Activated T-helper 1 cell treated with anti-CD3 and anti-CD28 coated beads, Interleukin-12 subunit alpha, Interleukin-12 subunit beta, Interleukin-2, Interleukin-4 antibody, amounts not matched to agents 30 ng/mL and 10 ng/mL and 1 ng/mL, durations not matched to agents 14 hours and 24 hours and 36 hours (primary cell): Measurements from ENCODE around the gene TEAD1. TPM values are rescaled to one million over a fixed set of nuclear protein-coding genes. Genes with fewer than 3 reads are reported as not detected.
"Not testable (repeated sequence)": the region's sequence is repeated elsewhere in the genome, so short reads cannot be mapped to it uniquely, and the experiment has no call there.

Source experiments
- DNase-seq: peaks from one replicate; pipeline ENCODE4 v3.0.0; 2021; ENCODE audit warnings: low spot score
- H3K27ac Mint-ChIP-seq: one replicate; pipeline ENCODE4 v1.8.0; 2021; ENCODE audit warnings: mild to moderate bottlenecking, mixed read lengths
- H3K27me3 Mint-ChIP-seq: one replicate; pipeline ENCODE4 v1.8.0; 2022; ENCODE audit warnings: mild to moderate bottlenecking, moderate library complexity, mixed read lengths; ENCODE audit not compliant: insufficient read depth
- H3K36me3 Mint-ChIP-seq: one replicate; pipeline ENCODE4 v1.8.0; 2021; ENCODE audit warnings: low read depth, mixed read lengths
- H3K4me1 Mint-ChIP-seq: one replicate; pipeline ENCODE4 v1.8.0; 2021; ENCODE audit warnings: low read depth, mixed read lengths
- H3K4me3 Mint-ChIP-seq: one replicate; pipeline ENCODE4 v1.8.0; 2021; ENCODE audit warnings: mild to moderate bottlenecking, moderate library complexity, mixed read lengths
- H3K9me3 Mint-ChIP-seq: one replicate; pipeline ENCODE4 v1.8.0; 2021; ENCODE audit warnings: mixed read lengths
- intact Hi-C: fragments of 100-400 bp; cut with micrococcal nuclease; formaldehyde crosslinking; loops from one replicate; pipeline ENCODE4 v1.15.1; 2024
- total RNA-seq: library from RNA; stranded (reverse); gene quantifications from 2 replicates; pipeline ENCODE4 v1.2.3, GENCODE V29; 2022

TEAD1 gene
- total RNA-seq, 1 donor from 2014 or later = 0.41 TPM

DNA sequence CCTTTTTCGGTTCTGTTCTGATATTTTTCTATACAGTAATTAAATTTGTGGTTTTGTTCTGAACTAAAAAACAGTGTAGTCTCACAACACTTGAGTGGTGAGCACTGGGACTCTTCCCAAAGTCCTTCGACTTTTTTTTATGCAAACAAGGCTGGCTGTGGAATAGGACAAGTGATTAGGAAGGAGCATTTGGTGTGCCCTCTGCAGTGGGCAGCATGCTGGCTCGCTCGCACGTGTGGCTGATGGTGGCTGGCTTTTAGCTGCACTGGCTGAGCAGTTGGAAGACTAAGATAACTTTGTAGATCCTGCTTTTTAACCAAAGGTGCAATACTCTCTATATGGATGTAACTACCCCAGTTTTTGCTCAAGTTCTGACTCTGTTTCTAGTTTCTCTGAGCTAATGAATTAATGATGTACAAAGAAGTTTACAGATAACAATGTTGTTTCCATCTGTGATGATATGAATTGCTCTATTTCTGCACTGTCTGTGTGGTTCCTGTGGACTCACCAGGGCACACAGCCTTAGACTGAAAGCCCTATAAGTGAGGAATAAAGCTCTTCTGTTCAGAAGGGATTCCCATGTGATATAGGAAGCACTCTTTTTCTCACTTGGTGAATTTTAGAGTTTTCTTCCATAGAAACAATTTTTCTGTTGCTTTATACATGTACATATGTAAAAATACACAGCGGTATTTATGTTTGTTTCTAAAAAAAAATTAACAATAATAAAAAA is 191.8 kb downstream of the TEAD1 start:
- Mint-ChIP-seq H3K4me1 (peaks cover 8% of the 10 kb centered on the region), H3K9me3 (no peaks in the 10 kb centered on the region), H3K27me3 (peaks cover 49% of the 10 kb centered on the region), H3K27ac (no peak overlapping the region), H3K36me3 (no peaks in the 10 kb centered on the region), H3K4me3 (no peak overlapping the region)
- intact Hi-C loops = no loop called here
- DNase-seq = no peak

DNA sequence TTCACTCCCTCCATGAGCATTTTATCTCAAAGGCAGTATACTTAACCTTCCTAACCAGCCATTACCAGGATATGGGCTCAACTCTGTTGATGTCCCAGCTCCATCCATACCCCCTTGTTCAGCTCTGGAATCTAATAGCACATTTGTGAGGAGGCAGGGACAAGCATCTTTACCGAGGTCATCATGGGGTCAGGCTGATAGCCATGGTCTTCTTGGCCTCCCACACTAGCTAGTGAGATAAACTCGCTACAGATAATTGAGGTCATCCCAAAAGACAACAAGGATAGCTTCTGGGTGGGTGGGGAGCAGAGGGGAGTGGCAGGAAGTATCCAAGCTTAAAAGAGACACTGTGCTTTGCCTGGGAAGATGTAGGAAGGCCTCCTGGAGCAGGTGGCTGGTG is 193.3 kb downstream of the TEAD1 start:
- H3K9me3 Mint-ChIP-seq = no peaks in the 10 kb centered on the region
- no peak for DNase-seq
- no peaks in the 10 kb centered on the region for H3K36me3 Mint-ChIP-seq
- peaks cover 8% of the 10 kb centered on the region for H3K4me1 Mint-ChIP-seq
- H3K27me3 Mint-ChIP-seq = peaks cover 44% of the 10 kb centered on the region
- H3K27ac Mint-ChIP-seq = no peak overlapping the region
- intact Hi-C loops = no loop called here
- no peak overlapping the region for H3K4me3 Mint-ChIP-seq

DNA sequence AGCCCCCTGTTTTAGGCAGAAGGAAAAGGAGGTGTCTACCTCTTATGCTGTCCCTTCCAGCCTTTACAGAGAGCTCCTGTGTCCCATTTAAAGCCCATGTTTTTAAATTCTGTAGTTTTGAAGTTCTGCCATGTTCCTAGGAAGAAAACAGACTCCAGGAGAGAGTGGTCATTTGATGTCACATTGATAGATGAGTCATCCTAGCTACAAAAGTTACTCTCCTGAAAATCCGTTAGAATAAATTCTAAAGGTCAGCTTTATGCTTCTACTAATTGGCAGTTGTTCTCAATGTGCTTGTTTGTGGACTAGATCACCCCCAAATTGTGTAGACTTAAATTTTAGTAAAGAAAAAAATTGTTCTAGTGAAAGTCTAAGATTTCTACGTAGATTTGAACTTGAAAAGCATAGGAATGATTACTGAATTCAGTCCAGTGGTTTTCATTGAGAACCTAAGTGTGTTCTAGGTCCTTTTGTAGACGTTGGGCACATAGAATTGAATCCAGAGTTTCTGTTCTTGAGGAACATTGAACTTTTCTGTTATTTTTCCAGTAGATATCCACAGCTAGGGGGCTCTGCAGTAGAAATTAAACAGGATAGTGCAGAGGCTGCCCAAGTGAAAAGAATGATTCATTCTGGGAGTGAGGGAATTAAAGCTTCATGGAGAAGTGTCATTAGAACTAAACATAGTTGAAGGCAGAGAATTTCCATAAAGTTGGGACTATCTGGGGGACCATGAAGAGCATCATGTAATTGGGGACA is 194.3 kb downstream of the TEAD1 start:
- Mint-ChIP-seq H3K9me3 (no peaks in the 10 kb centered on the region), H3K27me3 (peaks cover 35% of the 10 kb centered on the region), H3K4me3 (no peak overlapping the region), H3K36me3 (no peaks in the 10 kb centered on the region), H3K27ac (no peak overlapping the region), H3K4me1 (peaks cover 8% of the 10 kb centered on the region)
- no peak for DNase-seq
- intact Hi-C loops = no loop called here

GRCh38 chr11:12871241-12871640 is 197.0 kb downstream of the TEAD1 start:
- H3K36me3 Mint-ChIP-seq = no peaks in the 10 kb centered on the region
- no peaks in the 10 kb centered on the region for H3K9me3 Mint-ChIP-seq
- no peak overlapping the region for H3K4me3 Mint-ChIP-seq
- DNase-seq = no peak
- intact Hi-C loops = no loop called here
- H3K4me1 Mint-ChIP-seq = no peaks in the 10 kb centered on the region
- peaks cover 23% of the 10 kb centered on the region for H3K27me3 Mint-ChIP-seq
- no peak overlapping the region for H3K27ac Mint-ChIP-seq

DNA sequence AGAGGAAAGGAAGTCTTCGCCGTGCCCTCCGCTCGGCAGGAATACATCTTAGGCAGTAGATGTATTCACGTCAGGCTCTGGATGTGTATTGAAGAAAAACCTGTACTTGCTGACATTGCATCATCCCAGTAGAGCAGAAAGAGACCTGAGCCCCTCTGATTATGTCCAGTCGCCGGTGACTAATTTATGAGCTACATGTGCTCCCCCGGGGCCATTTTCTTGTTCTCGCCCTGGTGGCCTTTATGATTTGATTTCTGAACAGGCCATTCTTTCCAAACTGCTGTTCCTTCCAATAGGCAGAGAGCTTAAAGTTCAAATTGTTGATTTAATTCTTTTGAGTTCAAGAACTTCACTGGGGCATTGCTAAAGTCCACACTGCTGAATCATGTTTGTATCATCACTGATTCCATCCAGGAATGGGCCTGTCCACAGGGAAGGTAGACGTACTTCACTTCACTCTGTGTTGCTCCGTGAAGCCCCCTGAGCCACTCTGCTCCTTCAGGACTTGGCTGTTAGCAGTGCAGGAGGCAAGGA is 197.6 kb downstream of the TEAD1 start:
- H3K36me3 Mint-ChIP-seq = no peaks in the 10 kb centered on the region
- no peak overlapping the region for H3K27ac Mint-ChIP-seq
- H3K27me3 Mint-ChIP-seq = peaks cover 23% of the 10 kb centered on the region
- DNase-seq = no peak
- intact Hi-C loops = no loop called here
- no peaks in the 10 kb centered on the region for H3K4me1 Mint-ChIP-seq
- no peak overlapping the region for H3K4me3 Mint-ChIP-seq
- H3K9me3 Mint-ChIP-seq = no peaks in the 10 kb centered on the region

GRCh38 chr11:12876340-12876739 is 202.1 kb downstream of the TEAD1 start:
- H3K27me3 Mint-ChIP-seq = peaks cover 5% of the 10 kb centered on the region
- no peaks in the 10 kb centered on the region for H3K36me3 Mint-ChIP-seq
- no peak overlapping the region for H3K27ac Mint-ChIP-seq
- H3K4me3 Mint-ChIP-seq = no peak overlapping the region
- no peak for DNase-seq
- H3K4me1 Mint-ChIP-seq = no peaks in the 10 kb centered on the region
- intact Hi-C loops = no loop called here
- H3K9me3 Mint-ChIP-seq = no peaks in the 10 kb centered on the region

DNA sequence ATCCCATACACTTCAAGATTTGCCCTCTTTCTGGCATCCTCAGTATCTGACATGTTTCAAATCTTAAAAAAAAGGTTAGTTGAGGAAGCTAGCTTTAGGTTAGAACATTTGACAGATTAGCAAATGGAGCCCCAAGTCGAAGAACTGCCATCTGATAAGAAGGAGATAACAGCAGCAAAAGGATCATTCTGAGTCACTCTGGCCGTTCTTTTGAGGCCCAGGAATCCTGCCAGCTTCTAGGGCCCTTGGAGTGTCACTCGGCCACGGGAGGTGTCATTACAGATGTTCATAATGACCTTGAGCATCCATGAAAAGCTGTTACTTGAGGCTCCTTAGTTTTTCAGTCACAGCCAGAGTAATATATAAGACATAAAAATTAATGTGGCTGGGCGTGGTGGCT is 202.8 kb downstream of the TEAD1 start:
- Mint-ChIP-seq H3K27ac (no peak overlapping the region), H3K9me3 (no peaks in the 10 kb centered on the region), H3K36me3 (no peaks in the 10 kb centered on the region), H3K4me3 (no peak overlapping the region), H3K4me1 (no peaks in the 10 kb centered on the region), H3K27me3 (peaks cover 3% of the 10 kb centered on the region)
- DNase-seq = no peak
- intact Hi-C loops = no loop called here

GRCh38 chr11:12877508-12877907 is 203.3 kb downstream of the TEAD1 start:
- H3K36me3 Mint-ChIP-seq, H3K4me3 Mint-ChIP-seq, DNase-seq, H3K27ac Mint-ChIP-seq, H3K4me1 Mint-ChIP-seq, H3K27me3 Mint-ChIP-seq, intact Hi-C loops, H3K9me3 Mint-ChIP-seq: not testable (repeated sequence)

DNA sequence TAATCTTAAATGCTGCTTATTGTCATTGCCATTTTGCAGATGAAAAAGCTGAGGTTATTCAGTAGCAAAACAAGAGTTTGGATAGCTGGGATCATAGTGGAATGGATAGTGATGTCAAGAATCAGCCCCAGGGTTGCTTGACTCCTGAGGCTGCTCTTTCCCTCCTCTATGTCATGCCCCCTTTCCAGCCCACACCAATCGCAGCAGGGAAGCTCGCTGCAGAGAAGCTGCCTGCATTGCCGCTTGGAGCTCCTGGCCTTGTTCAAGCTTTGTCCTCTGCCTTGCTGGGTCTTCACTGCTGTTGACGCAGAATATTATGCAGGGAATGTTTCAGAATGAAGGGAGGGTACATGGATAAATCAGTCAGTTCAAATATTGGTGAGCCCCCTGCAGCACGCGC is 206.1 kb downstream of the TEAD1 start:
- H3K27me3 Mint-ChIP-seq = peaks cover 3% of the 10 kb centered on the region
- DNase-seq = no peak
- H3K36me3 Mint-ChIP-seq = no peaks in the 10 kb centered on the region
- no peaks in the 10 kb centered on the region for H3K4me1 Mint-ChIP-seq
- no peak overlapping the region for H3K27ac Mint-ChIP-seq
- H3K4me3 Mint-ChIP-seq = no peak overlapping the region
- intact Hi-C loops = no loop called here
- H3K9me3 Mint-ChIP-seq = no peaks in the 10 kb centered on the region

DNA sequence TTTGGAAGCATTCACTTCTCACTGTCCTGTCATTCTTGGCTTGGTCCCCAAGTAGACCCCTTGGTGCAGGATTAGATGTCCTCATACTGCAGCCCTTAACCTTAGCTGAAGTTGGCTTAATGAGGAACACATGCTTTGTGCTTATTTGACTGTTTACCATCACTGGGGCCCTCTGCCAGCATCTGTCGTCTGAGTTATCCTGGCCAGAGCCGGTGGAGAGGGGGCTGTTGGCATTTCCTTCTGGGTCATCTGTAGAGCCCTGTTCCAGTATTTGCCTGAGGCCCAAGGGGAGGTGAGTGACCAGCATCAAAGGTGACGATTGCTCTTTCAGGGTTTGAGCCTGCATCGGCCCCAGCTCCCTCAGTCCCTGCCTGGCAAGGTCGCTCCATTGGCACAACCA is 208.4 kb downstream of the TEAD1 start:
- Mint-ChIP-seq H3K27ac (no peak overlapping the region), H3K36me3 (no peaks in the 10 kb centered on the region), H3K4me1 (no peaks in the 10 kb centered on the region), H3K9me3 (no peaks in the 10 kb centered on the region), H3K27me3 (no peaks in the 10 kb centered on the region), H3K4me3 (no peak overlapping the region)
- DNase-seq = no peak
- intact Hi-C loops = no loop called here

DNA sequence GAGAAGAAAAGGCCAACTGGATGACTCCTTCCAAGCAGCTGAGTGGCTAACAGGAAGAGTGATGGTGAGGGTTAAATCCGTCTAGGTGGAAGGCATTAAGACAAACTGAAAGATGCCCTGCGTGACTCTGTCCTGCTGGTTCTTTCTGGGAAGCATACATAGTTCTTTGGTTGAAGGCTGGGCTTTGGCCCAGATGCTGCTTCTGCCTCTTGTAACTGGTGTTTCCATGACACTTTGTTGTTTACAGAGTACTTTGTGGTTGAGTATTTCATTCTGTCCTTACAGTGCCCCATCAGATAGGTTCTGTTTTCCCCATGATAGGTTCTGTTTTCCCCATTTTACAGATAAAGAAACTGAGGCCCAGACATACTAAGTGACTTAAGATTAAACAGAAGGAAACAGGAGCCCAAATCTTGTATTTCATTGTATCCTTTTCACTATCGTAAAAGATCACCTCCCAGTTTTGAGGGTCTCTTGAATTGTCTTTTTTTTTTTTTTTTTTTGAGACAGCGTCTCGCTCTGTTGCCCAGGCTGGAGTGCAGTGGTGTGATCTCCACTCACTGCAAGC is 210.6 kb downstream of the TEAD1 start:
- no peaks in the 10 kb centered on the region for H3K36me3 Mint-ChIP-seq
- H3K27ac Mint-ChIP-seq = no peak overlapping the region
- H3K27me3 Mint-ChIP-seq = peaks cover 8% of the 10 kb centered on the region
- DNase-seq = no peak
- H3K4me3 Mint-ChIP-seq = no peak overlapping the region
- H3K9me3 Mint-ChIP-seq = no peaks in the 10 kb centered on the region
- intact Hi-C loops = no loop called here
- H3K4me1 Mint-ChIP-seq = no peaks in the 10 kb centered on the region

DNA sequence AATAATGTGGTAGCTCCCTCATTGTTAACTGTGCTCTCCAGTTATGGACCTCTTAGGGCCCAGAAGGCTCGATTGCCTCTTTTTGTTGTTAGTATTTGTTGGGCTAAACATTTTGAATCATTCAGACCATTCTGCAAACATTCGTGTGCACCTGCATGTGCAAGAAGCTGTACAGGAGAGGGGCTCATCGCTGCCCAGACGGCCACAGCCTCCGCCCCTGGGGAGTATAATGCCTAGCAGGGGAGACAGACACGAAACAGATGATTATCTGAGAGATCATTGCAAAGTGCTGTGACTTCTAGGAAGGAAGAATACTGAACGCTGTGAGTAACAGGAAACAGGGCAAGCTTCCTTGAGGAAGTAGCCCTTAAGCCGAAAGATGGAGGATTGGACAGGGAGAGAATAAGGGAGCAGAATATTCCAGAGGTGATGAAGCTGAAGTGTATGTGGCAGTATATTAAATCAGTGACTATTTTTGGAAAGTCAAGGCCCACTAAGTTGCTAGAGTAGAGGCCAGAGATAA is 211.6 kb downstream of the TEAD1 start:
- intact Hi-C loops = no loop called here
- Mint-ChIP-seq H3K36me3 (no peaks in the 10 kb centered on the region), H3K4me1 (no peaks in the 10 kb centered on the region), H3K27me3 (peaks cover 8% of the 10 kb centered on the region), H3K9me3 (no peaks in the 10 kb centered on the region), H3K4me3 (no peak overlapping the region), H3K27ac (no peak overlapping the region)
- no peak for DNase-seq

DNA sequence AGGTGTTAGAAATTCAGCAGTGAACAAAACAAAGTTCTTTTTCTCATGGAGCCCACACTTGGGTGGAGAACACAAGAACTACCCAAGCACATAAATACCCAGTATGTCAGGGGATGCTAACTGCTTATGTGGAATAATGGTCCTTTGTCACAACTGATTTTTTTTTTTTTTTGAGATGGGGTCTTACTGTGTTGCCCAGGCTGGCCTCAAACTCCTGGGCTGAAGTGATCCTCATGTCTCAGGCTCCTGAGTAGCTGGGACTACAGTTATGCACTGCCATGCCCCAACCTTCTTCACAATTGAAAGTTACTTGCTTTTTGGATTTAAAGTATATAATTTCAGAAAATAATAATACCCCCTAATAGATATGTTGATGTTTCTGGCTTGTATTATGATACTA is 212.3 kb downstream of the TEAD1 start:
- Mint-ChIP-seq H3K27me3 (peaks cover 10% of the 10 kb centered on the region), H3K4me3 (no peak overlapping the region), H3K27ac (no peak overlapping the region), H3K36me3 (no peaks in the 10 kb centered on the region), H3K9me3 (no peaks in the 10 kb centered on the region), H3K4me1 (no peaks in the 10 kb centered on the region)
- DNase-seq = no peak
- intact Hi-C loops = no loop called here
